Transverse colon (tissue), 4 donors: Measurements from ENCODE around the gene CDH13. TPM values are rescaled to one million over a fixed set of nuclear protein-coding genes. Genes with fewer than 3 reads are reported as not detected.

Experiments
- DNase-seq: peaks from one replicate; pipeline ENCODE4 v3.0.0-alpha.2; 2019
- H3K27ac ChIP-seq, 4 donors: fragments of 200-600 bp; sonication (generic); 2 replicates each; pipeline ENCODE4 v1.5.1; 2016 to 2018; ENCODE audit warnings: inconsistent platforms in 4 of 4
- H3K27me3 ChIP-seq: fragments of 200-600 bp; sonication (generic); 2 replicates; pipeline ENCODE4 v1.5.1; 2017; ENCODE audit warnings: inconsistent platforms
- H3K36me3 ChIP-seq, 4 donors: fragments of 200-600 bp; sonication (generic); 2 replicates each; pipeline ENCODE4 v1.5.1; 2017 to 2019; ENCODE audit warnings: inconsistent platforms in 4 of 4
- H3K4me1 ChIP-seq, 4 donors: fragments of 200-600 bp; sonication (generic); 2 replicates each; pipeline ENCODE4 v1.5.1; 2017 to 2020; ENCODE audit warnings: inconsistent platforms in 4 of 4
- H3K4me3 ChIP-seq, 4 donors: fragments of 200-600 bp; sonication (generic); 1 replicate in 1 of 4; 2 replicates in 3 of 4; pipeline versions ENCODE4 v1.5.1 to v1.6.1; 2017 to 2019; ENCODE audit warnings: inconsistent platforms in 4 of 4
- H3K9me3 ChIP-seq, 2 donors: fragments of 200-600 bp; sonication (generic); 2 replicates each; pipeline ENCODE4 v1.5.1; 2017 to 2019; ENCODE audit warnings: inconsistent platforms in 2 of 2
- EP300 ChIP-seq: sonication (generic); formaldehyde crosslinking; IDR thresholded peaks from one replicate; pipeline ENCODE4 v1.6.1; 2017; ENCODE audit warnings: antibody characterized with exemption, low read depth
- POLR2A ChIP-seq: fragments of 450-650 bp; IDR thresholded peaks from one replicate; pipeline ENCODE4 v1.6.1; 2016; ENCODE audit warnings: antibody characterized with exemption, mild to moderate bottlenecking, moderate library complexity
- POLR2AphosphoS5 ChIP-seq, 3 donors: sonication (generic); formaldehyde crosslinking; IDR thresholded peaks; one replicate each; pipeline ENCODE4 v1.6.1; 2016; ENCODE audit warnings: antibody characterized with exemption in 3 of 3
- WGBS, 2 donors: methylation state at CpG; one replicate each; pipeline ENCODE4 v1.1.5; 2018; ENCODE audit warnings: low coverage in 1 of 2; 5-methylcytosine and 5-hydroxymethylcytosine counted together
- in situ Hi-C, 4 donors: fragments of 200-750 bp; cut with MboI; loops; one replicate each; pipeline versions ENCODE4 v1.15.0 to v1.15.1; 2017; ENCODE audit warnings: low sequenced_read_pairs in 3 of 4, low pct_ligation_motif_present in 1 of 4, low pct_unique_long_range_greater_than_20kb in 1 of 4
- intact Hi-C: fragments of 100-400 bp; cut with DNase I; formaldehyde crosslinking; loops from one replicate; pipeline ENCODE4 v1.15.1; 2023; ENCODE audit warnings: low total_unique reads
- total RNA-seq, 4 donors: library from RNA; depleted of rRNA; stranded (reverse); fragments of >200 nt; gene quantifications; one replicate each; pipeline ENCODE4 v1.1.0, GENCODE V29; 2016
- TF ChIP-seq, protein P1 (sequence below), 5 experiments: fragments of 200-600 bp in 3 of 5; fragments of 450-650 bp in 2 of 5; sonication (generic) in 3 of 5; IDR thresholded peaks; 1 replicate in 2 of 5; 2 replicates in 3 of 5; pipeline ENCODE4 v1.5.1; 2016 to 2017; ENCODE audit warnings: antibody characterized with exemption in 5 of 5, inconsistent platforms in 3 of 5, mild to moderate bottlenecking in 2 of 5, moderate library complexity in 1 of 5

CDH13 gene
- total RNA-seq, 4 donors from 2014 or later, result 3.8 to 28.1 (median 5.8) TPM

DNA sequence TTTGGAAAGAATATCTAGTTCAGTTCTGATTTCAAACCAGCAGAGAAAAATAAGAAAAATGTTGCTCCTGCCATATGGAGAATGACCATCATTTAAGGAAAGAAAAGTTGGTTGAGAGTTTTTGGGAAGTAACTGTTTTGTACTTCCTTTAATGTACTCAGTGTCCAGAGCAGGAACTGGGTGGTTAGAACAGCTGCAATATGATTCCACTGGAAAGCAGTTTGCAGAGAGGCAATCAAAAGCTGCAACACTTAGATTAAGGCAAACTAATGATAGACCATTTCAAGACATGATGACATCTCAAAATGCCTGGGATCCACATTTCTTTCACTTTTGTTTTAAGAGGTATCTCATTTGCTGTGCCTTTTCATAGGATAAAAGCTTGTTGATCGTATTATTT, 867.7 kb downstream of the CDH13 start:
- 88 to 92% methylated on average over 1 of the region's 1 CpG for WGBS, 2 donors
- Histone ChIP-seq H3K36me3 (no peaks in the 10 kb centered on the region), H3K27ac (no peak overlapping the region), H3K9me3 (no peaks in the 10 kb centered on the region), H3K4me1 (no peaks in the 10 kb centered on the region), H3K27me3 (no peaks in the 10 kb centered on the region), H3K4me3 (no peak overlapping the region)
- no peak for DNase-seq
- intact Hi-C loops (no loop called here), in situ Hi-C loops (no loop called here)
- TF ChIP-seq EP300 (no peak), POLR2A (no peak), POLR2AphosphoS5 (IDR thresholded peaks at IDR 0.05) (no peak)
- TF ChIP-seq, protein P1, sequence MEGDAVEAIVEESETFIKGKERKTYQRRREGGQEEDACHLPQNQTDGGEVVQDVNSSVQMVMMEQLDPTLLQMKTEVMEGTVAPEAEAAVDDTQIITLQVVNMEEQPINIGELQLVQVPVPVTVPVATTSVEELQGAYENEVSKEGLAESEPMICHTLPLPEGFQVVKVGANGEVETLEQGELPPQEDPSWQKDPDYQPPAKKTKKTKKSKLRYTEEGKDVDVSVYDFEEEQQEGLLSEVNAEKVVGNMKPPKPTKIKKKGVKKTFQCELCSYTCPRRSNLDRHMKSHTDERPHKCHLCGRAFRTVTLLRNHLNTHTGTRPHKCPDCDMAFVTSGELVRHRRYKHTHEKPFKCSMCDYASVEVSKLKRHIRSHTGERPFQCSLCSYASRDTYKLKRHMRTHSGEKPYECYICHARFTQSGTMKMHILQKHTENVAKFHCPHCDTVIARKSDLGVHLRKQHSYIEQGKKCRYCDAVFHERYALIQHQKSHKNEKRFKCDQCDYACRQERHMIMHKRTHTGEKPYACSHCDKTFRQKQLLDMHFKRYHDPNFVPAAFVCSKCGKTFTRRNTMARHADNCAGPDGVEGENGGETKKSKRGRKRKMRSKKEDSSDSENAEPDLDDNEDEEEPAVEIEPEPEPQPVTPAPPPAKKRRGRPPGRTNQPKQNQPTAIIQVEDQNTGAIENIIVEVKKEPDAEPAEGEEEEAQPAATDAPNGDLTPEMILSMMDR (IDR thresholded peaks at IDR 0.05), result no peak

DNA sequence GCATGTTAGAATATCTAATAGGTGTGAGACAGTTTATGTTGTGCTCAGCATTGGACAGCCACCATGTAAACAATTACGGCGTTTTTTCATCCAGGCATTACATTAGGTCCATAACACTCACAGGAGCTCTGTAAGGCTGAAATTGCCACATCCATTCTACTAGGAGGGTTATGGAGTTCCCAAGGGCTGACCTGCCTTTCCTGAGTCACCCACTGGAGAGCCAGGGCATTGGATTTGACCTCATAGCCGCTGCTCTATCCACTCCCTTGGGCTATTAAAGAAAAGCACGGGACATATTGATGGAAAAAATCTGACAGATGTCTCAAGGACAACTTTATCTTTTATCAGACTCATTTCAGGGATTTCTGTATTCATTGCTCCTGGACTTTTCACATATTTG, 874.7 kb downstream of the CDH13 start:
- WGBS, 2 donors, result 77% methylated on average over 4 of the region's 4 CpGs; no CpG with 5 or more reads in 1 of the 2 donors
- H3K27ac ChIP-seq, result no peak overlapping the region
- TF ChIP-seq, protein P1 (IDR thresholded peaks at IDR 0.05), result no peak
- TF ChIP-seq POLR2A (no peak), POLR2AphosphoS5 (IDR thresholded peaks at IDR 0.05) (no peak), EP300 (no peak)
- H3K36me3 ChIP-seq, result no peaks in the 10 kb centered on the region
- no peak for DNase-seq
- in situ Hi-C loops, result no loop called here
- no peaks in the 10 kb centered on the region for H3K4me1 ChIP-seq
- H3K27me3 ChIP-seq, result no peaks in the 10 kb centered on the region
- no peaks in the 10 kb centered on the region for H3K9me3 ChIP-seq
- H3K4me3 ChIP-seq, result no peak overlapping the region
- intact Hi-C loops, result no loop called here

DNA sequence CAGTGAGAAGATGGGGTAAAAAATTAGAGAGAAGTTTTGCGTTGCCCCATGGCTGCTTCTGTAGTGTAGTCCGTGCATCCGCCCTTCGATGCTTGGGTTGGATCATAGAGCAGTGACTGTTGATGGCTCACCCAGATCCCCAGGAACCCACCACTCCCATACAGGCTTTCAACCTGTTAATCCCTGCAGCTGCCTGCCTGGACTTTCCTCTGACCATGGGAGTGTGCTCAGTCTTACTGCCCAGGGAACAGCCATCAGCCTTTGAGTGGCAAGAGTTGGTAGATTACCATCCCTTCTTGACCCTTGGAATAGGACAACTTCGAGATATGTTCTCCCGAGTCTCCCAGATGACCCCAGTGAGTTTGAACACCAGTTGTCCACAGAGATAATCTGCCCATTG, 881.5 kb downstream of the CDH13 start:
- in situ Hi-C loops, result no loop called here

DNA sequence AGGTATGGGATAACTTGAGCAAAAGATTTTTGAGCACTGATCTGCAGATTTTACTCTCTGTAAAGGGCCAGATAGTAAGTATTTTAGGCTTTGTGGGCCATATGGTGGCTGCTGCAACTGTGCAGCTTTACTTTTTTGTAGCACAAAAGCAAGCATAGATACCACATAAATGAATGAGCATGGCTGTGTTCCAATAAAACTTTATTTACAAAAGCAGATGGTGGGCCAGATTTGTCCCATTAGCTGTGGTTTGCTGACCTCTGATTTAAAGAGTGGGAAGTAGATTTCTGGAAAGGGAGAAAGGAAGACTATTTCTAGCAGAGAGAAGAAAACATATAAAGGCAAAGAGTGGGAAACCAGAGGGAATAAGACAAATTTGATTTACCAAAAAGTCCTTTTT, 882.5 kb downstream of the CDH13 start:
- DNase-seq, result no peak
- no peak overlapping the region for H3K27ac ChIP-seq
- no peaks in the 10 kb centered on the region for H3K27me3 ChIP-seq
- TF ChIP-seq POLR2AphosphoS5 (IDR thresholded peaks at IDR 0.05), result no peak
- no peak for TF ChIP-seq POLR2A
- TF ChIP-seq EP300, result no peak
- TF ChIP-seq, protein P1 (IDR thresholded peaks at IDR 0.05), result no peak
- H3K36me3 ChIP-seq, result no peaks in the 10 kb centered on the region
- intact Hi-C loops, result no loop called here
- in situ Hi-C loops, result no loop called here
- no peaks in the 10 kb centered on the region for H3K4me1 ChIP-seq
- H3K4me3 ChIP-seq, result no peak overlapping the region
- no peaks in the 10 kb centered on the region for H3K9me3 ChIP-seq

More for the DNA sequence above, 881.5 kb downstream of the CDH13 start:
- Histone ChIP-seq H3K4me3 (no peak overlapping the region), H3K9me3 (no peaks in the 10 kb centered on the region), H3K27ac (no peak overlapping the region), H3K4me1 (no peaks in the 10 kb centered on the region), H3K27me3 (no peaks in the 10 kb centered on the region), H3K36me3 (no peaks in the 10 kb centered on the region)
- 86 to 89% methylated on average over 6 of the region's 6 CpGs for WGBS, 2 donors
- TF ChIP-seq POLR2A, result no peak
- TF ChIP-seq, protein P1 (IDR thresholded peaks at IDR 0.05), result no peak
- TF ChIP-seq POLR2AphosphoS5 (IDR thresholded peaks at IDR 0.05), result no peak
- TF ChIP-seq EP300, result no peak
- intact Hi-C loops, result no loop called here
- DNase-seq, result no peak
